GM10847 (cell line): ENCODE results near the gene ABLIM2.

Experiments used
- POLR2A ChIP-seq: IDR thresholded peaks from 2 replicates; pipeline ENCODE4 v1.6.1; 2011; ENCODE audit not compliant: insufficient read length; ENCODE audit errors: extremely low read depth

Gene ABLIM2

DNA sequence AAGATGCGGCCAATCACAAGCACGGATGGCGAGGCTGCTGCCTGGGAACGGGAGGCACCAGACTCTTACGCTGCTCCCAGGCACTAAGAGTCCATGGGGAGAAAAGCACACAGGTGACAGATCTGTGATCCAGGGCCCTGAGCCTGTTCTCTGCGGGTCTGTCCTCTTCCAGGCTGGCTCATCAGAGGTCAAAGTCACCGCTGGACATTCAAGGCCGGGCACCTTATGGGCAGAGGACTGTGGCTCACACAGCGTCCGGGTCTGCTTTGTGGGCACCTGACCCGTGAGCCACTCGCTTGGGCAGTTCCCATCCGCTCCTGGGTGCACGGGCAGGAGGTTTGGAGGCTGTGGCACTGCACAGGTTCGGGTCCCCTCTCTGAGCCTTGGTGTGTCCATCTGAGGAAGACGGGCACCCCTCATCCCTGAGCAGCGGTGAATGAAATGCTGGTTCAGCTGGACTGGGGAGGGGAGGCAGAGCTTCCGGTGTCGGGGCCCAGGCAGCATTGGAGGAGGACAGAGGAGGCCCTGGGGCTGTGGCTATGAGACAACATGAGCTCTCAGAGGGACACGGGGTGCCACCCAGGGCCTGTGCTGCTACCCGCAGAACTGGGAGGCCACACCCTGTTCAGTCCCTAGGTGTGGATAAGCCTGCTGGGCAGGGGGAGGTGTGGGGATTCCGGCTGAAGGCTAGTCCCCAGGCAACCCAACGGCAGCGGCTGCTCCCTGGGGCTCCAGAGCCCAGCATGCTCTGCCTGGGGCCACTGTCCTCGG is 157.7 kb downstream of the ABLIM2 start:
- TF ChIP-seq POLR2A, result no peak

DNA sequence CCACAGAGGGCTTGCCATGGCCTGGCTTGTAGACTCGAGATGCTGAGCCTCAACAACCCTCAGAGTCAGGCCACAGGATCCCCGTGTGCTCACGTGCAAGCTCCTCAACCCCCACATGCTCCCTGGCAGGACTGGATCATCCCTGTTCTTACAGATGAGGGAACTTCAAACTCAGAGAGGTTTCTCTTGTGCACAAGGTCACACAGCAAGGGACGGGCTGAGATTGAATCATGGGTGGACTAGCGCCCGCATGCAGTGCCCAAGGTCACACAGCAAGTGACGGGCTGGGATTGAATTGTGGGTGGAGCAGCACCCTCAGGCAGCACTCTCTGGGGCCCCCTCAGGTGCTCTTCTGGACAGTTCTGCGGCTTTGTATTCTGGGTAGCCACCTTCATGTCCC is 158.4 kb downstream of the ABLIM2 start:
- no peak for TF ChIP-seq POLR2A

DNA sequence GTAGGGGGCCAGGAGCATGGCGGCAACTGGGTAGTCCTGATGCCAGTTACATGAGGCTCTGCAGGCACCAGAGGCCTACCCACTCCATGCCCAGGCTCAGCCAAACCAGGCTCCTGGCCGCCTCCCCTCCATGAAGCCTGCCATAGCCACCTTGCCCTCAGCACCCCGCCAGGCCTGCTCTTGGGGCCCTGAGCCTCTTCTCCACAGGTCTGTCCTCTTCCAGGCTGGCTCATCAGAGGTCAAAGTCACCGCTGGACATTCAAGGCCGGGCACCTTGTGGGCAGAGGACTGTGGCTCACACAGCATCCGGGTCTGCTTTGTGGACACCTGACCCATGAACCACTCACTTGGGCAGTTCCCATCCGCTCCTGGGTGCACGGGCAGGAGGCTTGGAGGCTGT is 158.9 kb downstream of the ABLIM2 start:
- no peak for TF ChIP-seq POLR2A

DNA sequence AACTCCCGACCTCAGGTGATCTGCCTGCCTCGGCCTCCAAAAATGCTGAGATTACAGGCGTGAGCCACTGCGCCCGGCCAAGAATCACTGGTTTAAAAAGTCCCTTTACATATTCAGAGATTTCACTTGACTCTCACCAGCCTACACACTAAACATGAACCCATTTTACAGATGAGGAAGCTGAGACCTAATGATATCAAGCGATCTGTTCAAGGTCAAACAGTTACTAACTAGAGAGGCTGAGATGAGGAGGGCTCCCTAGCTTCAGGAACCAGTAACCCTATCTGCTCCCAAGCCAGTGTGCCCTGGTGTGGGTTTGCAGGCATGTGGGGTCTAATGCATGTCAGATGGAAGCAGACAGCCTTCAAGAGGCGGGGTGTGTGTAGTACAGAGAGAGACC is 159.3 kb downstream of the ABLIM2 start:
- TF ChIP-seq POLR2A, result no peak

DNA sequence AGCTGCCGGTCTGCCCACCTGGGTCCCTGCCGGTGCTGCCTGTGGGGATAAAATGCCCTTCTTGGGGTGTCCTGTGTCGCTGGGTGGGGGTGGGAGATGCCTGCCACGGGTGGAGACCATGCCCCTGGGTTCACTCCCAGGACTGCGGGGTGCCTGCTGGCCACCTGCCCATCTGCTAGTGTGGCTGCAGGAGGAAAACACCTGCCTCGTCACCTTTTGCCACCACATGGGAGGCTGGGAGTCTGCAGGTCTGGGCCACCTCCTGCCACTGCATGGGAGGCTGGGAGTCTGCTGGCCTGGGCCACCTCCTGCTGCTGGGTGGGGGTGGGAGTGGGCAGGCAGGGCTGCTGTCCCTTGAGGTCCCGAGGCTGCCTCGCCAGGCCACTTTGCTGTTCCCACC is 160.2 kb downstream of the ABLIM2 start:
- TF ChIP-seq POLR2A, result no peak

DNA sequence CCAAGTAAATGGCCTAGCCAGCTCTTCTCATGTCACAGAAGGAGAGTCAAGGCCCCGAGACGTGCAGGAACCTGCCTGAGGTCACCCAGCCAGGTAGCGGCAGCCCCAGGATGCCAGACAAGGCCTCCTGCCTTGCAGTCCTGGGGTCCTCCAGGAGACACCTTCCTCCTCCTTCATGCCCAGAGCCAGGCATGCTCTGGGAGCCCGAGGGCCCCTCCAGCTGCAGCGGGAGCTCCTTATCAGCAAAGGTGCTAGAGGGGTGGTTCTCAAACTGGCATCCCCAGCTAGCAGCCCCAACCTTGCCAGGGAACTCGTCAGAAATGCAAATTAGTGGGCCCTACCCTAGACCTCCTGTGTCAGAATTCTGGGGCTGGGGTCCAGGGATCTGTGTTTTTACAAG is 162.7 kb downstream of the ABLIM2 start:
- TF ChIP-seq POLR2A, result no peak

DNA sequence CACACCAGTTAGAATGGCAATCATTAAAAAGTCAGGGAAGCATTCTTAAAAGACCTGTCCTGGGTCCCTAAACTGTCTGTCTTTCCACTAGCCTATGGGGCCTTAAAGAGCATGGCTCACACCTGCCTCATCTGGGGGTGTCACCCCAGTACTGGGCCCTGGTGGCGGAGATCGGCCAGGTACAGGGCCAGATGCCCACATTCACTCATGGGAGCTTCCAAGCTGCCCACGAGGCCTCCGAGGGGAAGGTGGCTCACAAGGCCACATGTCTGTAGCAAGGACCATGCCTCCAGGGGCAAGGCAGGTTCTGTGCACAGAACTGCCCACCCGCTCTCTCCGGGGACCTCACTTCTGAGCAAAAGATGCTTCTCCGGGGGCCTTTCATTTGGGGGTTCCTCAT is 163.5 kb downstream of the ABLIM2 start:
- no peak for TF ChIP-seq POLR2A

DNA sequence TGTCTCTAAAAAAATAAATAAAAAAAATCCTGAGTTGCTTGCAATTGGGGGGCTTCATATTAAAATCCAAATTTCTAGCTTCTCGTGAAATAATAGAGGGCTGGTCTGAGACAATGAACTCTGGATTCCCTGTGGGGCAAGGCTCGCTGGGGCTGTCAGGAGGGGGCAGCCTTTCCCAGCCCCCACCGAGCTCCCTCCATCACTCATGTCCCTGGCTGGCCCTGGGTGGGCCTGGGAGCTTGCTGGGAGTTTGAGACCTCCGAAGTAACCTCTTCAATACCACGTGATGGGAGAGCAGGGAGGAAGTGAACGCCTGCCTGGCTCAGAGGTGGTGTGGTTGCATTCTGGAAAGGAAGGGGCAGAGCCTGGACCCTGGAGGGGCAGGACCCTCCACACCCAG is 164.9 kb downstream of the ABLIM2 start:
- no peak for TF ChIP-seq POLR2A

DNA sequence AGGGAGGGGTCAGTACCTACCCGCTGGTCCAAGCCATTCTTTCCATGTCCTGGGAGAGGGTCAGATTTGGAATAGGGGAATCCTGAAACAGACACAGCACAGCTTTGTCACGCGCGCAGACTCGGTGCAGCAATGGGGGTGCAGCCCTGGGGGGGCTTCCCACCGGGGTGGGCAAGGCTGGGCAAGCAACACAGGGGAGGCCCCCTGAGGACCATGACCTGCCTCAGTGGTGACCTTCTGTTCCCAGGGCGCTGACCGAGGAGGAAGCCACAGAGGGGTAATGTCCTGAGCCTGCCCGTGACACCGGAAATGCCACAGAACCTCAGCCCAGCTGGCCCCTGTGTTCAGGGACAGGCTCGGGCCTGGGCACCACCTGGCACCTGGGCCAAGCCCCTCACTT is 165.8 kb downstream of the ABLIM2 start:
- no peak for TF ChIP-seq POLR2A

DNA sequence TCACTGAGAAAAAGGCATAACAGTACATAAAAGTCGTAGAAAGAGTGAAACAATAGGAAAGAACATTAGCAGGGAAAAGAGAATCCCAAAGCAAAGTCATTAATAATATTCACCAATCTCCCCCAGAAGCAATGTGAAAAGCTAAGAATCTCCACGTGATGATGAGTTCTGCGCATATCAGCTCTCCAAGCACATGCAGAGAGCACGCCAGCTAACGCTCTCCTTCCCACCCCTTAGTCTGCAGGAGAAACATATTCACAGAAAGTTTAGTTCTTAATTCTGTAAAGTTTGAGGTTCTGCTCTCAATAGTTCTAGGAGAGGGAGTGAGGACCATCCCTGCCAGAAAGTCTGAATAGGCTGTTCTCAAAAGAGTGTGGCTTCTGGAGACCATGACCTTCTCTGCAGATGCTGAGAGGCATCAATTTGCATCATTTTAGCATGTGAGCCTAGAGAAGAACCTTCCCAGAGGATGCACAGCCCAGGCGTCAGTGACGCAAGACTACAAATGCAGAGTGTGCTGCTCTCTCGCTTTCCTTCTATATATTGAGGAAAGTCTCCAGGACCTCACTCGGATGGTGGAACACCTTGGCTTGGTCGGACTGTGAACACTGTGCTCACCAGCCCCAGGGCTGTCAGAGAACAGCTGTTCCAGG is 167.7 kb downstream of the ABLIM2 start:
- TF ChIP-seq POLR2A, result no peak

DNA sequence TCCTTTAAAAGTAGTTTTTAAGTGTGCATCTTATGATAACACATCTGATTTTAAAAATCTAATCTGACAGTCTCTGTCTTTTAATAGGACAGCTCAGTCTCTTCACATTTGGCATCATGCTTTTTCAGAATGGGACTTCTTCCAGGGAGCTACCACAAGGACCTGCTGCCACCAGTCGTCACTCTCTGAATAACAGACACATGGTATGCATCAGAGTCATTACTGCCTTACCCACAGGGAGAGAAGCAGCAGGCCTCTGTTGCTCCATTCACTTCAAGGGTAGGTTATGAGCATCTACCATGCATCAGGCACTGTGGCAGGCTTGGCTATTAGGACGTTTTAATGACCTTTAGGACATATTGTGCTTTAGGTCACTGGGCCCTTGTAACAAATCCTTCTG is 169.0 kb downstream of the ABLIM2 start:
- TF ChIP-seq POLR2A, result no peak

DNA sequence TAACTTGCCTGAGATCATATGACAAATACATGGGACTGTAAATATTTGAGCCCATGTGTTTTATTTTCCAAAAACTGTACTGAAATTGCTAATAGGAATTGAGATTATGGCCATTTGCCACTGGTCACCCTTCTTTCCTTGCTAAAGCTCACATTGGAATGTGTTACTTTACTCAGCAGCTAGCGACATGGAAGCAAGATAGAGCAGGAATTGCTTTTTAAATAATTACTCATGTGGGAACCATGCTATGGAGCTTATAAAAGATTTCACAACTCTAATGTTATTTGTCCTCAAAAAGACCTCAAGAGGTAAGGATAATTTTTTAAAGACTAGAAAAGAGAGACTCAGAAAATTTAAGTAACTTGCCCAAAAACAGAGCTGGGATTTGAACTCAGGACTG is 170.2 kb downstream of the ABLIM2 start:
- TF ChIP-seq POLR2A, result no peak

DNA sequence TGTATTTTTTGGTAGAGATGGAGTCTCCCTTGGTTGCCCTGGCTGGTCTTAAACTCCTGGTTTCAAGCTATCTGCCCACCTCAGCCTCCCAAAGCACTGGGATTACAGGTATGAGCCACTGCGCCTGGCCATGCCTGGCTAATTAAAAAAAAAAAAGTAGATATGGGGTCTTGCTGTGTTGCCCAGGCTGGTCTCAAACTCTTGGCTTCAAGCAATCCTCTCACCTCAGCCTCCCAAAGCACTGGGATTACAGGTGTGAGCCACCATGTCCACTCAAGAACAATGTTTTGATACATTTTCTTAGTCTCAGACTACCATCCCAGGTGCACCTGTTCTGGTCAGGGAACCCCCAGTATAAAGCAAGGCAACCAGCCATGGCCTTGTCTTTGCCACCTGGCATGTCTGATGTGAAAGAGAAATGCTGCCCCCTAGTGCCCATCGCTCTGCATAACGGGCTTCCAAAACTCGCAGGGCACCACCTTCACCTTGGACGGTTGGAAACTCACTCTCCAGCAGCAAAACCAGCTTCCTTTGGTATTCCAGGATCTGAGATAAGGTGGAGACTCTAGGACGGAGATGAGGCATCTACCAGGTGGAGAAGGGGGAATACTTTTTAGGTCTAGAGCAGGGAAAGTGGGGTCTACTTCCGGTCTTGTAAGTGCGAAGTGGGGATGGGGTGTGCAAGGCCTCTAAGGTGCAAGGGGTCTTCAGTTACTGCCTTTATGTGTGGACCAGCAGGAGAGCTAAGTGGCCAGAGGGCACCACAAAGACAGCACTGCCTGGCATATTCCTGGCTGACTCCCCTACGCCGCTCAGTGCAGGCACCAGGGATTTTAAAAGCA is 171.2 kb downstream of the ABLIM2 start:
- TF ChIP-seq POLR2A, result no peak

DNA sequence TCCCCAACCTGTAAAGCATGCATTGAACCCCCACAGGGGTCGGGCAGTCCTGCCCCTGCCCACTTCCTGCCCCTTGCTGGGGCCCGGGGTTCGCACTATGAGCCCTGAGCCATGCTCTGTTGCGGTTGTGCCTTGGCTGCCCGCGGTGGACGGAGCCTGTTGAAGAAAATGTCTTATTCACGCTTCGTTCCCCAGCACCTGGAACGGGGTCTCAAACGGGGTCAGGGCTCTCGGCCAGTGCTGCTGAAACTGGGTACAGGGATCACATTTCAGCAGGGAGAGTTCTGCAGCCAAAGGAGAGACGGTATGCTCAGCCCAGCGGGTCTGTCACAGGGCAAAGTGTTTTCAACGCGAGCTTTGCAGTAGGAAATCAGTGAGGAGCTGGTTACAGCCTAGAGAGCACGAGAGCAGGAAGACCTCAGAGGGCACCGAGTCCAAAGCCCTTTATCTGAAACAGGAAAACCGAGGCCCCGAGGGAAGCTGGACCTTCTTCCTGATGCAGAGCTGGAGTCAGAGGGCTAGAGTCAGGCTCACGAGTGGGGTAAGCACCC is 172.6 kb downstream of the ABLIM2 start:
- no peak for TF ChIP-seq POLR2A

DNA sequence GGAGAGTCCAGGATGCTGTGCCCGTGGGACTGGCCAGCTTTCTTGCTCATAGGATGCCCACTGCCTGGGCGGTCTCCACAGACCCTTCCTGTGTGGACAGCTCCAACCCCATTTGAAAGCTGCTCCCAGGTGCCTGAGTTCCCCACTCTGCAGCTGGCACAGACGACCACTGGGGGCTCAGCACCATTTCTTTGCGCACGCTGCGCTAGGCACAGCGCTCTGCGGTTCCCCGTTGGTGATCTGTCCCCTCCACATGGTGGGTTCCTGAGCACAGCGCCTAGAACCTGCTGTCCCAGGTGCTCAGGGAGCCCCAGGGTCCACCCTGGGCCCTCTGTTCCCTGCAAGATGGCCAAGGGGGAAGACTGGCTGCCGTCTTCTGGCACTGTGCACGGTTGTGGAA is 173.5 kb downstream of the ABLIM2 start:
- TF ChIP-seq POLR2A, result no peak
